GM18511 (cell line): ENCODE data around the gene GPX2.
A peak's percentile ranks its signal among the peaks of the same experiment; 100 is the strongest.

Source experiments
- ATAC-seq: cut with Tn5 transposase; IDR thresholded peaks from one replicate; pipeline ENCODE4 v1.9.1; 2021; ENCODE audit warnings: mild to moderate bottlenecking, moderate library complexity; ENCODE audit not compliant: unreplicated experiment

The GPX2 gene

GRCh38 chr14:64942531-64943111 lies at the start of gene GPX2:
TSS of gene GPX2 (minus strand) at chr14:64942745. CDS start at chr14:64942726, 19 bp downstream.
- no peak for ATAC-seq

GRCh38 chr14:64990939-64991338 lies 48.4 kb upstream of the GPX2 start:
- ATAC-seq, result no peak

GRCh38 chr14:64990296-64990695 lies 47.8 kb upstream of the GPX2 start:
- ATAC-seq, result no peak

GRCh38 chr14:64987438-64987767 lies 44.9 kb upstream of the GPX2 start:
- ATAC-seq, result peak; percentile 6

- ATAC-seq, result peak; percentile 96
These were observed 44.3 kb upstream of the GPX2 start, which contains the start of gene FNTB for GRCh38 chr14:64986648-64987437. TSS of gene FNTB (plus strand) at chr14:64986895. CDS start at chr14:64986954, 59 bp downstream.

- no peak for ATAC-seq
These were observed 41.1 kb upstream of the GPX2 start for GRCh38 chr14:64983439-64984310.

- ATAC-seq, result no peak
These were observed 37.0 kb upstream of the GPX2 start for GRCh38 chr14:64979336-64980074.

GRCh38 chr14:64974563-64974962 lies 32.0 kb upstream of the GPX2 start:
- ATAC-seq, result no peak

GRCh38 chr14:64973826-64974225 lies 31.3 kb upstream of the GPX2 start:
- no peak for ATAC-seq

GRCh38 chr14:64973026-64973442 lies 30.5 kb upstream of the GPX2 start:
- ATAC-seq, result no peak

GRCh38 chr14:64971943-64972791 lies 29.6 kb upstream of the GPX2 start, which contains the start of gene RAB15:
TSS of gene RAB15 (minus strand) at chr14:64972336. CDS start at chr14:64972076, 260 bp downstream.
- ATAC-seq, result no peak

GRCh38 chr14:64971491-64971942 lies 29.0 kb upstream of the GPX2 start:
- no peak for ATAC-seq

- ATAC-seq, result no peak
These were observed 28.4 kb upstream of the GPX2 start for GRCh38 chr14:64970776-64971477.

GRCh38 chr14:64970041-64970440 lies 27.5 kb upstream of the GPX2 start:
- no peak for ATAC-seq

GRCh38 chr14:64968651-64969050 lies 26.1 kb upstream of the GPX2 start:
- no peak for ATAC-seq

- no peak for ATAC-seq
These were observed 25.6 kb upstream of the GPX2 start for GRCh38 chr14:64968167-64968566.

- no peak for ATAC-seq
These were observed 24.4 kb upstream of the GPX2 start for GRCh38 chr14:64966976-64967375.

- no peak for ATAC-seq
These were observed 22.9 kb upstream of the GPX2 start for GRCh38 chr14:64965356-64966000.

GRCh38 chr14:64963611-64964010 lies 21.1 kb upstream of the GPX2 start:
- ATAC-seq, result no peak
